Astrocyte (in vitro differentiated cells and primary cell): ENCODE measurements around the gene IQGAP1. TPM values are rescaled to one million over a fixed set of nuclear protein-coding genes. Genes with fewer than 3 reads are reported as not detected.

Source experiments
- DNase-seq: peaks from one replicate; pipeline ENCODE4 v3.0.0-alpha.2; 2010; ENCODE audit warnings: low read depth
- FAIRE-seq: peaks from 2 replicates; lab custom pipeline; 2011; peaks lifted over from hg19 to GRCh38; lab: Jason Lieb, UNC
- H2AFZ ChIP-seq: 2 replicates; pipeline ENCODE4 v1.6.0; 2012; ENCODE audit warnings: low read depth, low read length, inconsistent platforms
- H3K27ac ChIP-seq: 2 replicates; pipeline ENCODE4 v1.5.1; 2011; ENCODE audit warnings: low read depth, low read length, inconsistent platforms
- H3K27me3 ChIP-seq: 2 replicates; pipeline ENCODE4 v1.6.0; 2011; ENCODE audit warnings: low read length, inconsistent platforms; ENCODE audit not compliant: insufficient read depth
- H3K36me3 ChIP-seq: 2 replicates; pipeline ENCODE4 v1.5.1; 2011; ENCODE audit warnings: low read length, inconsistent platforms; ENCODE audit not compliant: insufficient read depth
- H3K4me1 ChIP-seq: 2 replicates; pipeline ENCODE4 v1.5.1; 2011; ENCODE audit warnings: low read length, inconsistent platforms; ENCODE audit not compliant: insufficient read depth
- H3K4me2 ChIP-seq: 2 replicates; pipeline ENCODE4 v1.6.0; 2012; ENCODE audit warnings: low read length, inconsistent platforms
- H3K4me3 ChIP-seq: 2 replicates; pipeline ENCODE4 v1.5.1; 2011; ENCODE audit warnings: low read depth, mild to moderate bottlenecking, low read length, inconsistent platforms; ENCODE audit not compliant: insufficient read depth
- H3K79me2 ChIP-seq: 2 replicates; pipeline ENCODE4 v1.6.0; 2012; ENCODE audit warnings: mild to moderate bottlenecking, low read length, inconsistent platforms; ENCODE audit not compliant: insufficient read depth
- H3K9ac ChIP-seq: 2 replicates; pipeline ENCODE4 v1.6.0; 2012; ENCODE audit warnings: mild to moderate bottlenecking, low read length, inconsistent platforms
- H3K9me3 ChIP-seq: 2 replicates; pipeline ENCODE4 v1.5.1; 2012; ENCODE audit warnings: low read depth, mild to moderate bottlenecking, low read length, inconsistent platforms; ENCODE audit not compliant: insufficient read depth
- H4K20me1 ChIP-seq: 2 replicates; pipeline ENCODE4 v1.6.0; 2012; ENCODE audit warnings: low read length, inconsistent platforms; ENCODE audit not compliant: insufficient read depth
- H3K27ac Mint-ChIP-seq: one replicate; pipeline ENCODE4 v1.8.0; 2021; ENCODE audit warnings: mild to moderate bottlenecking, mixed read lengths; ENCODE audit not compliant: unreplicated experiment
- H3K27me3 Mint-ChIP-seq: one replicate; pipeline ENCODE4 v1.8.0; 2021; ENCODE audit warnings: low read depth, mixed read lengths; ENCODE audit not compliant: unreplicated experiment
- H3K36me3 Mint-ChIP-seq: one replicate; pipeline ENCODE4 v1.8.0; 2021; ENCODE audit warnings: low read depth, mixed read lengths; ENCODE audit not compliant: unreplicated experiment
- H3K4me1 Mint-ChIP-seq: one replicate; pipeline ENCODE4 v1.8.0; 2021; ENCODE audit warnings: low read depth, mixed read lengths; ENCODE audit not compliant: unreplicated experiment
- H3K4me3 Mint-ChIP-seq: one replicate; pipeline ENCODE4 v1.8.0; 2021; ENCODE audit warnings: mild to moderate bottlenecking, moderate library complexity, mixed read lengths; ENCODE audit not compliant: unreplicated experiment
- H3K9me3 Mint-ChIP-seq: one replicate; pipeline ENCODE4 v1.8.0; 2021; ENCODE audit warnings: mild to moderate bottlenecking, mixed read lengths; ENCODE audit not compliant: unreplicated experiment
- CTCF ChIP-seq: IDR thresholded peaks from 2 replicates; pipeline ENCODE4 v1.5.1; 2011; ENCODE audit warnings: low read depth, mild to moderate bottlenecking, inconsistent platforms, low read length, moderate library complexity; ENCODE audit not compliant: insufficient read depth
- EZH2 ChIP-seq: IDR thresholded peaks from 2 replicates; pipeline ENCODE4 v1.6.1; 2012; ENCODE audit warnings: mild to moderate bottlenecking, low read length, inconsistent platforms; ENCODE audit not compliant: insufficient read depth
- total RNA-seq: library from RNA; stranded (reverse); gene quantifications from 2 replicates; pipeline ENCODE4 v1.2.1, GENCODE V29; 2021

The IQGAP1 gene
- total RNA-seq, 1 donor from 2014 or later, result 226 TPM

DNA sequence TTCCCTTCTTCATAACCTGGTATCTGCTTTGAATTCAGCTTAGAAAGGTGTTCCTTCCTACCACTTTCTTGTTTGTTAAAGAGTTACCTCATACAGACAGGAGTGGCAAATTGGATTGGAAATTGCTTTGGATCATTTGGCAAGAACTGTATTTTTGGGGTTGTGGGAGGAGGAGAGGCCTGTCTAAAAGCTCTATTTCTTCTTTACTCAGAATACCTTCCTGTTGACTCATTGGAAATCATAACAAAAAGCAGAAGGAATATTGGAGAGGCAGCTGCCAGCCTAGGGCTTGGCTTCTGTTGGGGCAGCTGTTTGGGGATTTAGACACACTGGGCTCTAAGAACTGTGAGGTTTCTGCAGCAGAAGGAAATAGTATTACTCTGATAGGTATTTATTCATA lies 14.2 kb downstream of the IQGAP1 start:
- peaks cover 4% of the 10 kb centered on the region for H3K36me3 Mint-ChIP-seq
- peak overlapping the region; percentile 81 for H3K4me3 Mint-ChIP-seq
- Histone ChIP-seq H3K4me3 (peak overlapping the region; percentile 21), H3K4me1 (peaks cover 53% of the 10 kb centered on the region), H3K36me3 (peaks cover 3% of the 10 kb centered on the region), H3K9ac (peak overlapping the region; percentile 68), H3K79me2 (peaks cover 96% of the 10 kb centered on the region), H2AFZ (no peak overlapping the region), H3K9me3 (no peaks in the 10 kb centered on the region), H4K20me1 (peaks cover 45% of the 10 kb centered on the region), H3K4me2 (peak overlapping the region; percentile 77), H3K27me3 (no peaks in the 10 kb centered on the region), H3K27ac (peak overlapping the region; percentile 91)
- H3K27me3 Mint-ChIP-seq, result no peaks in the 10 kb centered on the region
- H3K9me3 Mint-ChIP-seq, result no peaks in the 10 kb centered on the region
- H3K27ac Mint-ChIP-seq, result peak overlapping the region; percentile 100
- peak; percentile 23 for FAIRE-seq
- H3K4me1 Mint-ChIP-seq, result peaks cover 57% of the 10 kb centered on the region
- DNase-seq, result peak; percentile 86
- TF ChIP-seq CTCF (no peak), EZH2 (no peak)

- Mint-ChIP-seq H3K27ac (peak overlapping the region; percentile 100), H3K4me1 (peaks cover 60% of the 10 kb centered on the region), H3K4me3 (peak overlapping the region; percentile 35), H3K9me3 (no peaks in the 10 kb centered on the region), H3K36me3 (peaks cover 3% of the 10 kb centered on the region), H3K27me3 (no peaks in the 10 kb centered on the region)
- Histone ChIP-seq H3K79me2 (peaks cover 97% of the 10 kb centered on the region), H2AFZ (no peak overlapping the region), H3K4me2 (peak overlapping the region; percentile 77), H3K36me3 (peaks cover 3% of the 10 kb centered on the region), H3K27ac (peak overlapping the region; percentile 91), H3K9me3 (no peaks in the 10 kb centered on the region), H3K9ac (peak overlapping the region; percentile 68), H3K27me3 (no peaks in the 10 kb centered on the region), H4K20me1 (peaks cover 47% of the 10 kb centered on the region), H3K4me1 (peaks cover 53% of the 10 kb centered on the region), H3K4me3 (no peak overlapping the region)
- FAIRE-seq, result no peak
- TF ChIP-seq EZH2 (no peak), CTCF (no peak)
- no peak for DNase-seq
Observed at GRCh38 chr15:90402767-90403166, 14.7 kb downstream of the IQGAP1 start.

DNA sequence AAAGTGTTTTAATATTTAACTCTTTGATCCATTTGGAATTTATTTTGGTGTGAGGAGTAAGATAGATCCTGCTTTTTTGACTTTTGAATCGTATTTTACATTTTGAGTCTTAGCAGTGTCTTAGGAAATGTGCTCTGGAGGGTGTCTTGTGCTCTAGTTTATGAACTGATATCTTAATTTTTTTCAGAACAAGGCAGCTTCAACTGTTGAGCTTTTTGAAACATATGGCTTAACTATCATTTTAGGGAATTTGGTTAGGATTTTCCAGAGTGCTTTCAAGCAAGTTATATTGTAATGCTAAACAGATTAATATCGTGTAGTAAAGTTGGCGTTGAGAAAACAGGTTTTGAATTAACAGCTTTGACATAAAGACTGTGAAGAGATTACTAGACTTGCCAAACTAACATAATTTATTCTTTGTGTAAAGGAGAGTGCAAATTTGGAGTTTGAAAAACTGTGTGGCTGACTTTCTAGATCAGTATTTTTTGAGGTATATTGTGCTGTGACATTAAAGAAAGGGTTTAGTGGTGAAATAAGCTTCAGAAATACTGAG lies 17.1 kb downstream of the IQGAP1 start:
- Histone ChIP-seq H3K79me2 (peaks cover 93% of the 10 kb centered on the region), H2AFZ (no peak overlapping the region), H3K4me1 (peaks cover 49% of the 10 kb centered on the region), H3K9me3 (no peaks in the 10 kb centered on the region), H3K4me3 (no peak overlapping the region), H3K36me3 (peaks cover 3% of the 10 kb centered on the region), H4K20me1 (peaks cover 48% of the 10 kb centered on the region), H3K9ac (no peak overlapping the region), H3K4me2 (no peak overlapping the region), H3K27ac (peak overlapping the region; percentile 43), H3K27me3 (no peaks in the 10 kb centered on the region)
- H3K27me3 Mint-ChIP-seq, result no peaks in the 10 kb centered on the region
- TF ChIP-seq EZH2 (no peak), CTCF (no peak)
- H3K4me1 Mint-ChIP-seq, result peaks cover 65% of the 10 kb centered on the region
- H3K4me3 Mint-ChIP-seq, result no peak overlapping the region
- peak overlapping the region; percentile 5 for H3K27ac Mint-ChIP-seq
- peaks cover 3% of the 10 kb centered on the region for H3K9me3 Mint-ChIP-seq
- H3K36me3 Mint-ChIP-seq, result peaks cover 9% of the 10 kb centered on the region
- FAIRE-seq (no peak), DNase-seq (no peak)
